GM19351 (cell line): ENCODE measurements around the gene HYDIN.

ENCODE experiments used
- ATAC-seq: cut with Tn5 transposase; IDR thresholded peaks from one replicate; pipeline ENCODE4 v1.9.1; 2021; ENCODE audit warnings: mild to moderate bottlenecking, moderate library complexity; ENCODE audit not compliant: unreplicated experiment

The HYDIN gene

GRCh38 chr16:70769131-70769530, 461.4 kb downstream of the HYDIN start:
- no peak for ATAC-seq

GRCh38 chr16:70768203-70768580, 462.3 kb downstream of the HYDIN start:
- ATAC-seq = no peak

DNA sequence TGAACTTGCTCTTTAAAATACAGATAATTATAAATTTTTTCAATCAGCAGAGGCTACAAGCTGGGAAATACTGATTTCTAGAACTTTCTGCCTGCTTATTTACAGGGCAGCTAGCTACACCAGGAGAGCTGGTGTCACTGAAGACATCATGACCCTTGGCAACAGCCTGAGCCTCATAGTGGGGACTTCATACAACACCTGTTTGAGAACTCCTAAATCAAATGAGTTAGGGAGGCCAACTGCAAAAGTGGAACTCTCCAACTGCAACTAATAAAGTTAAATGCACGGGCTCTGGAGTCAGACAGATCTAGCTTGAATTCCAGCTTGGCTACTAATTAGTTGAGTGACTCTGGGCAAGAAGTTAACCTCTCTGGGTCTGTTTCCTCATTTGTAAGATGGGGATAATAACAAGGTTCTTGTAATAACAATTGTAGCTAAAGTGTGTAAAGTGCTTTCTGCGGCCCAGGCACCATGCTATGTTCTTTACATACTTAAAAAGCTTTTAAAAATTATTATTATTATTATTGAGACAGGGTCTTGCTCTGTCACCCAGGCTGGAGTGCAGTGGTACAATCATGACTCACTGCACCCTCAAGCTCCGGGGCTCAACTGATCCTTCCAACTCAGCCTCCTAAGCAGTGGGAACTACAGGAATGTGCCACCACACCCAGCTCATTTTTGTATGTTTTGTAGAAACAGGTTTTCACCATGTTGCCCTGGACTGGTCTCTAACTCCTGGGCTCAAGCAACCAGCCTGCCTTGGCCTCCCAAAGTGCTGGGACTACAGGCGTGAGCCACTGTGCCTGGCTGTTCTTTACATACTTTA, 462.9 kb downstream of the HYDIN start:
- ATAC-seq = no peak

GRCh38 chr16:70766658-70767057, 463.9 kb downstream of the HYDIN start:
- ATAC-seq = no peak

GRCh38 chr16:70766176-70766575, 464.3 kb downstream of the HYDIN start:
- ATAC-seq = no peak

GRCh38 chr16:70765491-70765890, 465.0 kb downstream of the HYDIN start:
- no peak for ATAC-seq

DNA sequence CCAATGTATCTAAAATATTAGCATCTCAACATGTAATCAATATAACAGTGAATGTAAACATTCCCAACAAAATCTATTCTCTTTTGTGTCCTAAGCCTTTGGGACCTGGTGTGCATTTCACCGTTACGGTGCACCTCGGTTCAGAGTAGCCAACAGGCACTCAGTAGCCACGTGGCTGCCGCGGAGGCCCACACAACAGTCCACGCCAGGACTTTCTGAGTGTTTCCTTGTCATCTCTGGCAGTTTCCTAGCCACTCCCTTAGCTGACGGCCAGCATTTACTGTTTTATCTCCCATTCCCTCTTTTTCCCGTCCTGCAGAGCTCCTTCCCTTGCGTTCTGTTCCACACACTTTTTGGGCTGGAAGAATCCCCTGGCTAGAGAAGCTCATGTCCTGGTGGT, 465.9 kb downstream of the HYDIN start:
- ATAC-seq = no peak

GRCh38 chr16:70760221-70760620, 470.3 kb downstream of the HYDIN start:
- no peak for ATAC-seq

GRCh38 chr16:70759666-70760065, 470.9 kb downstream of the HYDIN start:
- no peak for ATAC-seq

DNA sequence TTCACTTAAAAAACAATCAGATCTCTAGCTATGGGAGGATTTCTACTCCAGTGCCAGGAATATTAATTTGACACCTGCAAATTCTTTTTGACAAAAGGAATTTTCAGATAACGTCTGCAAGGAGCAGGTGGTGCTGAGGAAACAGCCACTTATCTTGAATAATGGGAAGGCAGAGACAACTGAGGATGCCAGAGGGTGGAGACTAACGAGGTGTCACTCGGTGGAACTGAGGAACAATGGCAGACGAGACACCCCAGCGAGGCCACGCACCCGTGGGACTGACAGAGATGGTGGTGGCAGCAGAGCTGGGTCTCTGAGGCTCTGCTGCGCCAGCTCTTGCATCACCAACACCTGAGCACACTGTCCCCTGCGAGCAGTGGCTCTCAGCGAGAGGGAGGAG, 471.7 kb downstream of the HYDIN start:
- ATAC-seq = no peak
